ENCODE data around the gene FLCN. TPM values are rescaled to one million over a fixed set of nuclear protein-coding genes. Genes with fewer than 3 reads are reported as not detected.

FLCN gene
- polyA plus RNA-seq, 2 of the 4 experiments (the other 2 are of a cell fraction), result 14.2 to 25.1 TPM

- no peak for TF ChIP-seq CEBPB (IDR thresholded peaks at IDR 0.05)
Observed at GRCh38 chr17:17213775-17214174, 23.2 kb downstream of the FLCN start (continued).

GRCh38 chr17:17207998-17208397 lies 29.0 kb downstream of the FLCN start:
- POLR2A ChIA-PET, result no interaction called here
- FAIRE-seq, result no peak

DNA sequence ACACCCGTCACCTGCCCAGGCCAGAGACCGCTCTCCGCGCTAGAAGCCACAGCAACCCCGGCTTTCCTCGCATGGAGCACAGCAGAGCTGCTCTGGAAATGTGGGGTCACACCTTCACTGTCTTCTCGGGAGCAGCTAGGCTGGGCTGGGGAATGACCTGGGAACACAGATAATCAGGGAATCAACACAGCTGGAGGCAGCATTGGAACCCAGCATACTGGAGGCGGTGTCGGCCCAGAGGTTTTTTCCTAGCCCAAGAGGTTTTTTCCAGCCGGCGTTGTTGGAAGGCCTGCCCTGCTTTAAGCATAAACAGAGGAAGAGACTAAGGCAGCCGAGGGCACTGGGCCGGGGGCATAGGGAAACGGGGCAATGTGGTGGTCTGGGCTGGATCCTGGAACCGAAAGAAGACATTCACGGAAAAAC lies 30.0 kb downstream of the FLCN start:
- no peaks in the 10 kb centered on the region for H3K9me3 ChIP-seq
- ChIA-PET POLR2A (no interaction called here), CTCF (interaction anchor here (0.8 to 2.1 kb wide), 8 partner anchors 8 to 208 kb away, joined by 3 to 8 read pairs (median 4); no protein-coding TSS in a partner anchor)
- H3K4me3 ChIP-seq, result no peak overlapping the region; the same call in 2 of the 3 replicates
- FAIRE-seq (no peak), DNase-seq (ENCODE audit: low read depth in 1 of 2, low spot score in 1 of 2) (no peak), ATAC-seq (peak; percentile 6 to 15; a peak in 4 of 6 replicates)
- peaks cover 19% of the 10 kb centered on the region for H3K4me1 ChIP-seq
- no peak for TF ChIP-seq MYC (IDR thresholded peaks at IDR 0.05; ENCODE audit: borderline replicate concordance, low read length)
- TF ChIP-seq, protein P1, sequence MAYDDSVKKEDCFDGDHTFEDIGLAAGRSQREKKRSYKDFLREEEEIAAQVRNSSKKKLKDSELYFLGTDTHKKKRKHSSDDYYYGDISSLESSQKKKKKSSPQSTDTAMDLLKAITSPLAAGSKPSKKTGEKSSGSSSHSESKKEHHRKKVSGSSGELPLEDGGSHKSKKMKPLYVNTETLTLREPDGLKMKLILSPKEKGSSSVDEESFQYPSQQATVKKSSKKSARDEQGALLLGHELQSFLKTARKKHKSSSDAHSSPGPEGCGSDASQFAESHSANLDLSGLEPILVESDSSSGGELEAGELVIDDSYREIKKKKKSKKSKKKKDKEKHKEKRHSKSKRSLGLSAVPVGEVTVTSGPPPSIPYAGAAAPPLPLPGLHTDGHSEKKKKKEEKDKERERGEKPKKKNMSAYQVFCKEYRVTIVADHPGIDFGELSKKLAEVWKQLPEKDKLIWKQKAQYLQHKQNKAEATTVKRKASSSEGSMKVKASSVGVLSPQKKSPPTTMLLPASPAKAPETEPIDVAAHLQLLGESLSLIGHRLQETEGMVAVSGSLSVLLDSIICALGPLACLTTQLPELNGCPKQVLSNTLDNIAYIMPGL (CRISPR knock-in tag; IDR thresholded peaks at IDR 0.05; ENCODE audit: borderline replicate concordance), result no peak
- TF ChIP-seq POLR2AphosphoS2 (conservative IDR thresholded peaks at IDR 0.05; ENCODE audit: low read length), result no peak
- WGBS (ENCODE audit: missing lambda C conversion rate), result 86% methylated on average over 16 of the region's 16 CpGs
- H3K4me2 ChIP-seq, result peak overlapping the region; percentile 99
- H3K27ac ChIP-seq, result peak overlapping the region; percentile 84 to 89; a peak in 5 of 6 replicates

More at GRCh38 chr17:17207998-17208397, 29.0 kb downstream of the FLCN start:
- Histone ChIP-seq H3K27ac (no peak overlapping the region), H3K9me3 (no peaks in the 10 kb centered on the region), H3K4me1 (peaks cover 19% of the 10 kb centered on the region), H3K4me3 (no peak overlapping the region), H3K4me2 (no peak overlapping the region)
- DNase-seq (ENCODE audit: low read depth in 1 of 2, low spot score in 1 of 2) (no peak), ATAC-seq (no peak)
- CTCF ChIA-PET, result interaction anchor here (1.1 to 2.1 kb wide), 5 partner anchors 9 to 66 kb away, joined by 3 to 8 read pairs (median 3); no protein-coding TSS in a partner anchor
- WGBS (ENCODE audit: missing lambda C conversion rate), result 95% methylated on average over 8 of the region's 8 CpGs
- no peak for TF ChIP-seq GATA3 (IDR thresholded peaks at IDR 0.05; ENCODE audit: borderline replicate concordance)
- TF ChIP-seq SREBF2 (IDR thresholded peaks at IDR 0.05), result no peak
- no peak for TF ChIP-seq ZC3H11A (IDR thresholded peaks at IDR 0.05)
- no peak for TF ChIP-seq NR3C1 (IDR thresholded peaks at IDR 0.05)
- TF ChIP-seq SMC3 (IDR thresholded peaks at IDR 0.05), result no peak
- TF ChIP-seq CHD2 (IDR thresholded peaks at IDR 0.05; ENCODE audit: low read length, partially characterized antibody), result no peak
- TF ChIP-seq EP300 (IDR thresholded peaks at IDR 0.05), result no peak
- no peak for TF ChIP-seq TP53 (CRISPR knock-in tag; IDR thresholded peaks at IDR 0.05)
- TF ChIP-seq TFCP2L1 (CRISPR knock-in tag; IDR thresholded peaks at IDR 0.05), result no peak
- TF ChIP-seq JUNB (IDR thresholded peaks at IDR 0.05), result no peak
- TF ChIP-seq, protein P2, sequence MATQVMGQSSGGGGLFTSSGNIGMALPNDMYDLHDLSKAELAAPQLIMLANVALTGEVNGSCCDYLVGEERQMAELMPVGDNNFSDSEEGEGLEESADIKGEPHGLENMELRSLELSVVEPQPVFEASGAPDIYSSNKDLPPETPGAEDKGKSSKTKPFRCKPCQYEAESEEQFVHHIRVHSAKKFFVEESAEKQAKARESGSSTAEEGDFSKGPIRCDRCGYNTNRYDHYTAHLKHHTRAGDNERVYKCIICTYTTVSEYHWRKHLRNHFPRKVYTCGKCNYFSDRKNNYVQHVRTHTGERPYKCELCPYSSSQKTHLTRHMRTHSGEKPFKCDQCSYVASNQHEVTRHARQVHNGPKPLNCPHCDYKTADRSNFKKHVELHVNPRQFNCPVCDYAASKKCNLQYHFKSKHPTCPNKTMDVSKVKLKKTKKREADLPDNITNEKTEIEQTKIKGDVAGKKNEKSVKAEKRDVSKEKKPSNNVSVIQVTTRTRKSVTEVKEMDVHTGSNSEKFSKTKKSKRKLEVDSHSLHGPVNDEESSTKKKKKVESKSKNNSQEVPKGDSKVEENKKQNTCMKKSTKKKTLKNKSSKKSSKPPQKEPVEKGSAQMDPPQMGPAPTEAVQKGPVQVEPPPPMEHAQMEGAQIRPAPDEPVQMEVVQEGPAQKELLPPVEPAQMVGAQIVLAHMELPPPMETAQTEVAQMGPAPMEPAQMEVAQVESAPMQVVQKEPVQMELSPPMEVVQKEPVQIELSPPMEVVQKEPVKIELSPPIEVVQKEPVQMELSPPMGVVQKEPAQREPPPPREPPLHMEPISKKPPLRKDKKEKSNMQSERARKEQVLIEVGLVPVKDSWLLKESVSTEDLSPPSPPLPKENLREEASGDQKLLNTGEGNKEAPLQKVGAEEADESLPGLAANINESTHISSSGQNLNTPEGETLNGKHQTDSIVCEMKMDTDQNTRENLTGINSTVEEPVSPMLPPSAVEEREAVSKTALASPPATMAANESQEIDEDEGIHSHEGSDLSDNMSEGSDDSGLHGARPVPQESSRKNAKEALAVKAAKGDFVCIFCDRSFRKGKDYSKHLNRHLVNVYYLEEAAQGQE (IDR thresholded peaks at IDR 0.05), result no peak
- TF ChIP-seq NFE2L2 (conservative IDR thresholded peaks at IDR 0.05; ENCODE audit: low read length), result no peak
- TF ChIP-seq, protein P3, sequence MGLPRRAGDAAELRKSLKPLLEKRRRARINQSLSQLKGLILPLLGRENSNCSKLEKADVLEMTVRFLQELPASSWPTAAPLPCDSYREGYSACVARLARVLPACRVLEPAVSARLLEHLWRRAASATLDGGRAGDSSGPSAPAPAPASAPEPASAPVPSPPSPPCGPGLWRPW (IDR thresholded peaks at IDR 0.05), result no peak
- no peak for TF ChIP-seq MYC (IDR thresholded peaks at IDR 0.05; ENCODE audit: borderline replicate concordance, low read length)
- TF ChIP-seq BCL3 (IDR thresholded peaks at IDR 0.05), result no peak
- TF ChIP-seq RNF2 (IDR thresholded peaks at IDR 0.05; ENCODE audit: borderline replicate concordance, low read depth), result no peak

Data from A549 (cell line).